NCI-H2196 (cell line): Measurements from ENCODE around the gene SLC1A7.

ENCODE experiments used
- DNase-seq: peaks from one replicate; lab custom pipeline; 2025; ENCODE audit not compliant: unreplicated experiment; lab: John Stamatoyannopoulos, UW

SLC1A7 gene

GRCh38 chr1:53076721-53077598, 65.5 kb downstream of the SLC1A7 start:
- no peak for DNase-seq

- DNase-seq = no peak
Observed at GRCh38 chr1:53076165-53076564, 66.3 kb downstream of the SLC1A7 start.

- no peak for DNase-seq
Observed at GRCh38 chr1:53075761-53076163, 66.7 kb downstream of the SLC1A7 start.

GRCh38 chr1:53075206-53075605, 67.2 kb downstream of the SLC1A7 start:
- no peak for DNase-seq

- DNase-seq = no peak
Observed at GRCh38 chr1:53074313-53075154, 67.9 kb downstream of the SLC1A7 start.

- DNase-seq = no peak
Observed at GRCh38 chr1:53073868-53074311, 68.5 kb downstream of the SLC1A7 start.

- no peak for DNase-seq
Observed at GRCh38 chr1:53073287-53073686, 69.2 kb downstream of the SLC1A7 start.

- DNase-seq = no peak
Observed at GRCh38 chr1:53071915-53072314, 70.5 kb downstream of the SLC1A7 start.

- DNase-seq = no peak
Observed at GRCh38 chr1:53071167-53071865, 71.1 kb downstream of the SLC1A7 start.

GRCh38 chr1:53070621-53071020, 71.8 kb downstream of the SLC1A7 start:
- no peak for DNase-seq

- DNase-seq = no peak
Observed at GRCh38 chr1:53069663-53070327, 72.6 kb downstream of the SLC1A7 start.

GRCh38 chr1:53069265-53069662, 73.2 kb downstream of the SLC1A7 start:
- no peak for DNase-seq

- no peak for DNase-seq
Observed at GRCh38 chr1:53068314-53069099, 73.9 kb downstream of the SLC1A7 start.

- DNase-seq = no peak
Observed at GRCh38 chr1:53067886-53068285, 74.6 kb downstream of the SLC1A7 start.

GRCh38 chr1:53066891-53067738, 75.3 kb downstream of the SLC1A7 start:
- DNase-seq = no peak

- no peak for DNase-seq
Observed at GRCh38 chr1:53066488-53066887, 76.0 kb downstream of the SLC1A7 start.

GRCh38 chr1:53065391-53065790, 77.0 kb downstream of the SLC1A7 start:
- no peak for DNase-seq

- no peak for DNase-seq
Observed at GRCh38 chr1:53063744-53064515, 78.5 kb downstream of the SLC1A7 start.
